ENCODE data around the gene SLC35B2. TPM values are rescaled to one million over a fixed set of nuclear protein-coding genes. Genes with fewer than 3 reads are reported as not detected.
A peak's percentile ranks its signal among the peaks of the same experiment; 100 is the strongest.

Gene SLC35B2
- total and polyA plus RNA-seq, 9 of the 15 experiments (the other 6 are each of a cell fraction or from before 2014, with no cell fraction given): 14.5 to 59.1 (median 47.1) TPM

DNA sequence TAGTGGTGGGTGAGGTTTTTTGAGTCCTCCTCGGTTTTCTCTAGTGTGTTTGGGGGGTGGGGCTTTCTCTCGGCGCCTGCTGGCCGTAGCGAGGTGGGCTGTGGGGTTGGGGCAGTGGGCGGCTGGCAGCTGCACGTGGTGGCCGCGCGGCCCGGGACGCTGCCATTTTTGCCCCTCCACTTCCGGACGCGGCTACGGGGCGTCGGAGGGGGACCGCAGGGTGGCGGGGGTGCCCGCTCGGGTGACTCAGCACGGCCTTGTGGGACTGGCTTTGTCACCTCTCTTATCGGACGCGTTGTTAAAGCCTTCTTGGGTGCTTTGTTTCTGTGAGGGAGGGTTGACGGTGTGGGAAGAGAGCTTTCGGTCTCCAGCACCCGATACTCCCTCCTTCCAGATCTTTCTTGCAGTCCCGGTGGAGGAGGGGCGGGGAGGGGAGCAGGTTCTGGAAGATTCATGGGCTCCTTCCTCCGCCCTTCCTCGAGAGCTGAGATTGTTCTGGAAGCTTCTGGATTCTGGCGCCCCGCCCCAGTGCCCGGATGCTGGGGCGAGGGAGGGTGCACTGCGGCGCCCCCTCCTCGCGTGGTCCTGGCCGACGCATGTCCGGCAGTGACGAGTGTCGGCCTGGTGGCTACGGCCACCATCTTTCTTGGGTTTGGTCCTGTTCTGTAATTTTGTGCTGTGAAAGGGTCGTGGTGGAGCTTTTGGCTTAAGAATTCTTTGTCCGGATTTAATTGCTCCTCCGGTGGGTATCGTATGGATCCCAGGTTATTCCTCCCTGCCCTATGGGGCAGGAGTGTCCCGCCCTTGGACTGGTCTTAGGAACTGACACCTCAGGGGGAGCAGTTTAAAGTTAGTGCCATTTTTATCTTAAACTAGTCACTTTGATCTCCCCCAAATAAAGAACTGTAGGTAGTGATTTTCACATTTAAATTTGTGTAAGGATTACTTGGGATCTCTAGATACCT is 9.7 kb downstream of the SLC35B2 start (continued):
- TF ChIP-seq CHD4 (IDR thresholded peaks at IDR 0.05; ENCODE audit: insufficient read depth, insufficient replicate concordance, low read depth, low read length, poor library complexity, severe bottlenecking): no peak
- TF ChIP-seq HDAC2 (IDR thresholded peaks at IDR 0.05): peak; percentile 98
- TF ChIP-seq MGA (IDR thresholded peaks at IDR 0.05): peak; percentile 68
- no peak; the same call in 1 of the 2 replicates for TF ChIP-seq NR2C2 (CRISPR knock-in tag; IDR thresholded peaks at IDR 0.05)
- peak; percentile 62; the same call in 1 of the 2 replicates for TF ChIP-seq NR2C2 (tag; IDR thresholded peaks at IDR 0.05)
- TF ChIP-seq CBFB (CRISPR knock-in tag; IDR thresholded peaks at IDR 0.05): 0 out of 2 replicates have a peak, but pooled peaks have one; percentile 56
- TF ChIP-seq GABPB1 (CRISPR knock-in tag; IDR thresholded peaks at IDR 0.05): peak; percentile 92
- TF ChIP-seq JUND (IDR thresholded peaks at IDR 0.05; ENCODE audit: borderline replicate concordance, low read depth, low read length): peak; percentile 96
- TF ChIP-seq JUND (tag; IDR thresholded peaks at IDR 0.05; ENCODE audit: borderline replicate concordance, low read depth, low read length): peak; percentile 72; the same call in 1 of the 3 replicates
- TF ChIP-seq HNRNPH1 (optimal IDR thresholded peaks at IDR 0.05; ENCODE audit: low read depth, low read length): peak; percentile 91
- TF ChIP-seq POLR3A (IDR thresholded peaks at IDR 0.05; ENCODE audit: borderline replicate concordance, extremely low read depth, insufficient read depth, insufficient read length): no peak
- TF ChIP-seq ZNF57 (CRISPR knock-in tag; IDR thresholded peaks at IDR 0.05): no peak
- TF ChIP-seq TGIF2 (CRISPR knock-in tag; IDR thresholded peaks at IDR 0.05): peak; percentile 85; the same call in 1 of the 2 replicates

All from K562 (cell line).